ENCODE data around the gene WNT8B.

The WNT8B gene

GRCh38 chr10:100462709-100463108 lies at the start of gene WNT8B:
WNT8B (plus strand) TSS chr10:100463009; CDS start chr10:100463169, 160 bp downstream.
- in situ Hi-C loops (cut with HindIII; ENCODE audit: low sequenced_read_pairs) = no loop called here

GRCh38 chr10:100413173-100413572 lies 49.6 kb upstream of the WNT8B start:
- in situ Hi-C loops (cut with HindIII; ENCODE audit: low sequenced_read_pairs) = no loop called here

- in situ Hi-C loops (cut with HindIII; ENCODE audit: low sequenced_read_pairs) = no loop called here
Measured at GRCh38 chr10:100419911-100420449, 42.8 kb upstream of the WNT8B start.

- in situ Hi-C loops (cut with HindIII; ENCODE audit: low sequenced_read_pairs) = no loop called here
Measured at GRCh38 chr10:100427374-100427773, 35.4 kb upstream of the WNT8B start.

GRCh38 chr10:100433253-100434240 lies 29.3 kb upstream of the WNT8B start:
- in situ Hi-C loops (cut with HindIII; ENCODE audit: low sequenced_read_pairs) = loop anchor here (5.0 to 10.0 kb wide), 2 partner anchors 81 to 91 kb away; partner anchors contain the start of gene NDUFB8

GRCh38 chr10:100436255-100436654 lies 26.6 kb upstream of the WNT8B start:
- in situ Hi-C loops (cut with HindIII; ENCODE audit: low sequenced_read_pairs) = loop anchor here (5.0 to 10.0 kb wide), 2 partner anchors 39 to 89 kb away; partner anchors contain the start of gene NDUFB8

- in situ Hi-C loops (cut with HindIII; ENCODE audit: low sequenced_read_pairs) = loop anchor here (5.0 to 10.0 kb wide), 2 partner anchors 41 to 86 kb away; partner anchors contain the start of gene NDUFB8
Measured at GRCh38 chr10:100438674-100439315, 24.0 kb upstream of the WNT8B start.

GRCh38 chr10:100442548-100442947 lies 20.3 kb upstream of the WNT8B start:
- in situ Hi-C loops (cut with HindIII; ENCODE audit: low sequenced_read_pairs) = no loop called here

- in situ Hi-C loops (cut with HindIII; ENCODE audit: low sequenced_read_pairs) = loop anchor here (5.0 kb wide), 1 partner anchor 51 kb away; no protein-coding TSS in a partner anchor
Measured at GRCh38 chr10:100446130-100446761, 16.6 kb upstream of the WNT8B start.

- in situ Hi-C loops (cut with HindIII; ENCODE audit: low sequenced_read_pairs) = loop anchor here (5.0 kb wide), 1 partner anchor 50 kb away; no protein-coding TSS in a partner anchor
Measured at GRCh38 chr10:100447663-100448062, 15.1 kb upstream of the WNT8B start.

- in situ Hi-C loops (cut with HindIII; ENCODE audit: low sequenced_read_pairs) = loop anchor here (5.0 kb wide), 1 partner anchor 48 kb away; no protein-coding TSS in a partner anchor
Measured at GRCh38 chr10:100448951-100449350, 13.9 kb upstream of the WNT8B start.

- in situ Hi-C loops (cut with HindIII; ENCODE audit: low sequenced_read_pairs) = no loop called here
Measured at GRCh38 chr10:100468322-100468721, 5.5 kb downstream of the WNT8B start.

GRCh38 chr10:100468978-100469377 lies 6.2 kb downstream of the WNT8B start:
- in situ Hi-C loops (cut with HindIII; ENCODE audit: low sequenced_read_pairs) = no loop called here

- in situ Hi-C loops (cut with HindIII; ENCODE audit: low sequenced_read_pairs) = no loop called here
Measured at GRCh38 chr10:100469756-100470155, 6.9 kb downstream of the WNT8B start.

- in situ Hi-C loops (cut with HindIII; ENCODE audit: low sequenced_read_pairs) = no loop called here
Measured at GRCh38 chr10:100470367-100470766, 7.6 kb downstream of the WNT8B start.

GRCh38 chr10:100477970-100478369 lies 15.2 kb downstream of the WNT8B start:
- in situ Hi-C loops (cut with HindIII; ENCODE audit: low sequenced_read_pairs) = no loop called here

GRCh38 chr10:100479037-100479436 lies 16.2 kb downstream of the WNT8B start:
- in situ Hi-C loops (cut with HindIII; ENCODE audit: low sequenced_read_pairs) = no loop called here

- in situ Hi-C loops (cut with HindIII; ENCODE audit: low sequenced_read_pairs) = no loop called here
Measured at GRCh38 chr10:100480002-100480401, 17.2 kb downstream of the WNT8B start.

- in situ Hi-C loops (cut with HindIII; ENCODE audit: low sequenced_read_pairs) = no loop called here
Measured at GRCh38 chr10:100481462-100482081, 18.8 kb downstream of the WNT8B start.

- in situ Hi-C loops (cut with HindIII; ENCODE audit: low sequenced_read_pairs) = no loop called here
Measured at GRCh38 chr10:100482181-100482833, 19.5 kb downstream of the WNT8B start.
